ENCODE results near the gene ELFN1.

The ELFN1 gene

DNA sequence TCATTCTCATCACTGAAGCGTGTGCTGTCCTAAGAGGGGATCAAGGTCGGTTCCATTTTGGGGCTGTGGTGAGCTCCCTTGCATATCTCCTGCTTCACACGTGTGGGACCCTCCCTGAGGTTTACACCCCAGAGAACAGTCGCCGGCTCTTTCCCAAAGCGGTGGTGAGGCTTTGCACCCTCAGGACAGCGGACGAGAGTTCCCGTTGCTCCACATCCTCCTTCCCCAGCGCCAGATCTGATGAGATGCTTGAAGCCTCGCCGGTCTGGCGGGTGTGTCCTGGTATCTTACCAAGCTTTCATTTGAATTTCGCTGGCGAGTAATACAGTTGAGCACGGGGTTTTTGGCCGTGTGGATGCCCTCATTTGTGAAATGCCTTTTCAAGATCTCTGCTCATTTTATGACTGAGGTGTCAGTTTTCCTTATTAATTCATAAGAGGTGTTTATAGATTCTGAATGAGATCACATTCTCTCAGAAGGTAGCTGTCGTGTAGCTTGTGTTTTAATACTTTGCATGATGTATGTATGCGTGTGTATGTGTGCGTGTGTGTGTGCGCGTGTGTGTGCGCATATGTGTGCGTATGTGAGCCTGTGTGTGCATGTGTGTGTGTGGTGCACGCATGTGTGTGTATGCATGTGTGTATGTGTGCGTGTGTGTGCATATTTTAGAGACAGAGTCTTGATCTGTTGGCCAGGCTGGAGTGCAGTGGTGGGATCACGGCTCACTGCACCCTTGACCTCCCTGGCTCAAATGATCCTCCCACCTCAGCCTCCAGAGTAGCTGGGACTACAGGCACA lies 30.7 kb downstream of the ELFN1 start:
- TF ChIP-seq CTCF (IDR thresholded peaks at IDR 0.05; ENCODE audit: insufficient read depth, low read depth, low read length, missing control alignments) = no peak
- H3K4me3 ChIP-seq (ENCODE audit: low read depth, low read length) = no peak overlapping the region
- no peak for DNase-seq (ENCODE audit: low read depth)

DNA sequence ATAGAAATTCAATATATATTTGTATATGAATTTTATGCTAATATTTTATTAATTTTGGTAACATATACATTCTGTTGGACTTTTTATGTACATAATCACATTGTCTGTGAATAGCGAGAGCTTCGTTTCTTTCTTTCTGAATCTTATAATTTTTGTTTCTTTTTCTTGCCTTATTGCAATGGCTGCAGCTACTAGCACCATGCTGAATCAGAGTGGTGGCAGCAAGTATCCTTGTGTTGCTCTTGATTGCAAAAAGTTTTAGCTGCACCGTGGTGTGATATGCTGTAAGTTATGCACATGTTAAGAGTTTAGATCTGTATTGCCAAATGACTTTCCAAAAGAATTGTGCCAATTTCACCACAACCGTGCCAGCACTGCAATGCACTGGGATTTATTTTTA lies 32.6 kb downstream of the ELFN1 start:
- TF ChIP-seq CTCF (IDR thresholded peaks at IDR 0.05; ENCODE audit: insufficient read depth, low read depth, low read length, missing control alignments) = no peak
- DNase-seq (ENCODE audit: low read depth) = no peak
- H3K4me3 ChIP-seq (ENCODE audit: low read depth, low read length) = no peak overlapping the region

DNA sequence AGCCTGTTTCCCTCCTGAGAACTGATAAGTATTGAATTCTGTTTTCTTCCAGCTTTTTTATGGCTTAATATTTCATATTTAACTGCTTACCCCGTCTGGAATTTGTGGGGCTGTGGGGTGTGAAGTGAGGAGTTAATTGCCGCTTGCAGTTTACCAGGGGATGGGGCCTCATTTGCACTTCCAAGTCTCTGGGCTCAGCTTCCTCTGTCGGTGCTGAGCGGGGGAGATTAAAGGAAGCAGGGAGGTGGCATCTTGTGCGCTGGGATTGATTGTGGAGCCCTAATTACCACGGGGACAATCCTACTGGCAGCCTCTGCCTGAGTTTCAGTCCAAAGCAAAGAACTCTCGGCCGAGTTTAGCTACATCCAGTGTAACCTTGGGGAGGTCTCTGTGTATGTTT lies 33.4 kb downstream of the ELFN1 start:
- DNase-seq (ENCODE audit: low read depth) = no peak
- no peak overlapping the region for H3K4me3 ChIP-seq (ENCODE audit: low read depth, low read length)
- TF ChIP-seq CTCF (IDR thresholded peaks at IDR 0.05; ENCODE audit: insufficient read depth, low read depth, low read length, missing control alignments) = no peak

- no peak for TF ChIP-seq CTCF (IDR thresholded peaks at IDR 0.05; ENCODE audit: insufficient read depth, low read depth, low read length, missing control alignments)
- H3K4me3 ChIP-seq (ENCODE audit: low read depth, low read length) = no peak overlapping the region
- no peak for DNase-seq (ENCODE audit: low read depth)
These were observed 34.1 kb downstream of the ELFN1 start for GRCh38 chr7:1703871-1704810.

DNA sequence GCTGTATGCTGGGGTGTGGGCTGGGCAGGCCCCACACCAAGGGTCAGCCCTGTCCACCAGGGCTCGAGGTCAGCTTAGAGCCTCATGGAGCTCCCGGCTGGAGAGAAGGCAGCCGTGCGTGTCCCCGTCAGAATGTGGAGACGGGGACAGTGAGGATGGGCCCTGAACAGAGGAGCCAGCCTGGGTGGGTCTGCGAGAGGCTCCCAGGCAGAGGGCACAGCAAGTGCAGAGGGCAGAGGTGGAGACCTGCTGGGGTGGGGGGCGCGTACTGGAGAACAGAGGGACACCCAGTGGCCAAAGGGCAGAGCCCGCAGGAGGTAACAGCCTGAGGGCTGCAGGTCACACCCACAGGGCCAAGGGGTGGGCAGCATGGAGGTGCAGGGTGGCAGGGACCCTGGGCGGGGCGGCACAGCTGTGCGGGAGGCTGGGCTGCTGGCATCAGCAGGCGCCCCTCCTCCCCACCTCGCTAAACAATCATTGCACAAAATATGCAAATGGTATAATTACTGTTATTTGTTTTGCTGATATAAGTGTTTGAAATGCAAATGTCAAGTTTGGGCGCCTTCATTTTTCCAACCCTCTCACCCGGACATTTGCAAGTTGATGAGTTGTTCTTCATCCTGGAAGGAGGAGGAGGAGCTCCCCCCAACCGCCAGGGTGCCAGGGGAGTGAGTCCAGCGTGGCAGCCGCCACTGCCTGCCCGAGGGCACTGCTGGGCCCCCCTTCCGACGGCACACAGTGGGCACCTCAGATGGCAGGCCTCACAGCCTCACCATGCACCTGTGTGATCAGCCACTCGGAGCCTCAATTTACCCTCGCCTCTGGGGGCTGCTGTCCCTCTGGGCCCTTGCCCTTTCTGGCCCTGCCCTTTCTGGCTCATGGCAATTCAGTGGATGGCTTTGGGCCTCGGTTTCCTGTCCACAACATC lies 35.0 kb downstream of the ELFN1 start:
- H3K4me3 ChIP-seq (ENCODE audit: low read depth, low read length) = no peak overlapping the region
- no peak for TF ChIP-seq CTCF (IDR thresholded peaks at IDR 0.05; ENCODE audit: insufficient read depth, low read depth, low read length, missing control alignments)
- no peak for DNase-seq (ENCODE audit: low read depth)

GRCh38 chr7:1705856-1706255 lies 35.8 kb downstream of the ELFN1 start:
- no peak for DNase-seq (ENCODE audit: low read depth)

More at GRCh38 chr7:1705856-1706255, 35.8 kb downstream of the ELFN1 start:
- TF ChIP-seq CTCF (IDR thresholded peaks at IDR 0.05; ENCODE audit: insufficient read depth, low read depth, low read length, missing control alignments) = no peak
- no peak overlapping the region for H3K4me3 ChIP-seq (ENCODE audit: low read depth, low read length)

Data from GM12865 (cell line).